ENCODE measurements around the gene VMP1. TPM values are rescaled to one million over a fixed set of nuclear protein-coding genes. Genes with fewer than 3 reads are reported as not detected.

Gene VMP1
- total and polyA plus RNA-seq, 2 donors (not counting 1 experiment from before 2014, with no cell fraction given): 20.4 to 83.5 TPM

DNA sequence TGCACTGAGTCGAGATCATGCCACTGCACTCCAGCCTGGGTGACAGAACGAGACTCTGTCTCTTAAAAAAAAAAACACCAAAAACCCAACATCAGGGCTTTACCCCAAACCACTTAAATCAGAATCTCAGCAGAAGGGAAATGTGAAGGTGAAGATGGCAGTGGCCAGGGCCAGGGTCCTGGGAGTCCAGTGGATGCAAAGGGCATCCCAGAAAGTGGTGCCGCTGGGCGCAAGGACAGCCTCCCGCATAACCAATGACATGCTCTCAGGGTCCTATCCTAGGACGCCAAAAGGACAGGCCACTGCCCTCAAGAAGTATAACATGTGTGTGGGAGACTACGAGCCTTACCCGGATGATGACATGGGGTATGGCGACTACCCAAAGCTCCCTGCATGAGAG lies 177.4 kb downstream of the VMP1 start:
- no peak for ATAC-seq (ENCODE audit: low read depth)
- H3K9ac ChIP-seq (ENCODE audit: low read length): no peak overlapping the region
- intact Hi-C loops (cut with micrococcal nuclease): no loop called here
- Mint-ChIP-seq H3K27ac (no peak overlapping the region), H3K4me1 (peaks cover 7% of the 10 kb centered on the region), H3K27me3 (no peaks in the 10 kb centered on the region), H3K9me3 (ENCODE audit: insufficient read depth) (no peaks in the 10 kb centered on the region), H3K4me3 (no peak overlapping the region)
- no peaks in the 10 kb centered on the region for H4K20me1 ChIP-seq (ENCODE audit: control insufficient read depth, insufficient read depth, low read length, poor library complexity, severe bottlenecking)
- H3K79me2 ChIP-seq (ENCODE audit: control insufficient read depth, insufficient read depth, low read length): peaks cover 13% of the 10 kb centered on the region
- no peaks in the 10 kb centered on the region for H3K9me3 ChIP-seq (ENCODE audit: control extremely low read depth in 1 of 3, control insufficient read depth in 2 of 3, insufficient read depth in 1 of 3, low read length in 2 of 3)
- no peaks in the 10 kb centered on the region for H3K27me3 ChIP-seq (replicated peaks in 1 of 4; ENCODE audit: control extremely low read depth in 1 of 4, control insufficient read depth in 3 of 4, insufficient read depth in 4 of 4, low read length in 3 of 4)
- TF ChIP-seq CTCF (IDR thresholded peaks at IDR 0.05) (no peak), EZH2 (IDR thresholded peaks at IDR 0.05; ENCODE audit: borderline replicate concordance, insufficient read depth, low read depth, low read length, poor library complexity, severe bottlenecking) (no peak)
- H3K36me3 ChIP-seq (replicated peaks in 1 of 2; ENCODE audit: control extremely low read depth in 1 of 2, control insufficient read depth in 1 of 2, extremely low read depth in 1 of 2, insufficient read depth in 2 of 2, low read length in 1 of 2): peaks cover 14 to 56% of the 10 kb centered on the region in 2 experiments
- H2AFZ ChIP-seq (ENCODE audit: insufficient read depth, low read depth, low read length, poor library complexity, severe bottlenecking): no peak overlapping the region
- H3K4me2 ChIP-seq (replicated peaks; ENCODE audit: low read depth, low read length, poor library complexity, severe bottlenecking): no peak overlapping the region
- WGBS (ENCODE audit: insufficient coverage): 100% methylated on average over 7 of the region's 9 CpGs
- H3K4me1 ChIP-seq (ENCODE audit: control insufficient read depth in 2 of 2, insufficient read depth in 2 of 2, low read length in 2 of 2): no peaks in the 10 kb centered on the region
- POLR2A ChIA-PET: interaction anchor here (0.6 to 0.7 kb wide), 2 partner anchors 113 to 180 kb away, joined by 4 to 5 read pairs; no protein-coding TSS in a partner anchor
- CTCF ChIA-PET: no interaction called here
- H3K4me3 ChIP-seq (ENCODE audit: control extremely low read depth in 1 of 5, extremely low read depth in 1 of 5, insufficient read depth in 1 of 5, low read depth in 2 of 5, low read length in 4 of 5): no peak overlapping the region
- DNase-seq: no peak
- H3K27ac ChIP-seq (ENCODE audit: low read length in 2 of 2): no peak overlapping the region

DNA sequence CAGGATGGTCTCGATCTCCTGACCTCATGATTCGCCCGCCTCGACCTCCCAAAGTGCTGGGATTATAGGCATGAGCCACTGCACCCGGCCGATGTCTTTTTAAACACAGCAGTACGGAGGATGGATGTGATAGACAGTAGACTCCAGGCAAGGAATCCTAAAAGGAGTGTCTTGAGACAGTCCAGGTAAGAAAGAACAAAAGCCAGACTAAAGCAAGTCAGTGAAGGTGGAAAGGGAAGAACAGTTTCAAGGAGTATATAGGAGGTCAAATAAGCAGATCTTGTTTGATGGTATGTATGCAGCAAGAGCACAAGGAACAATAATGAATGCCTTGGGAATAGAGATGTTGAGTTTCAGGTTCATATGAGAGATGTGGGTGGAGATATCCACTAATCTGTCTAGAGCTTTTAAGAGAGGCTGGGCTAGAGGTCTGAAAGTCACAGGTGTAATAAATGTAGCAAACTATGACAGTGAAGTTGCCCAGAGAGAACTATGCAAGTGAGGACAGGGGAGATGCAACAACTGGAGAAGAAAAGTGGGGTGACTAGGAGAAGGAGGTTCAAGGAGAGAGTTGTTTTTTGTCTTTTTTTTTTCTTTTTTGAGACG lies 180.8 kb downstream of the VMP1 start:
- no peaks in the 10 kb centered on the region for H3K9me3 Mint-ChIP-seq (ENCODE audit: insufficient read depth)
- WGBS (ENCODE audit: insufficient coverage): 97% methylated on average over 7 of the region's 8 CpGs
- Histone ChIP-seq H3K4me3 (ENCODE audit: control extremely low read depth in 1 of 5, extremely low read depth in 1 of 5, insufficient read depth in 1 of 5, low read depth in 2 of 5, low read length in 4 of 5) (no peak overlapping the region), H4K20me1 (ENCODE audit: control insufficient read depth, insufficient read depth, low read length, poor library complexity, severe bottlenecking) (no peaks in the 10 kb centered on the region), H3K27me3 (replicated peaks in 1 of 4; ENCODE audit: control extremely low read depth in 1 of 4, control insufficient read depth in 3 of 4, insufficient read depth in 4 of 4, low read length in 3 of 4) (no peaks in the 10 kb centered on the region), H3K4me2 (replicated peaks; ENCODE audit: low read depth, low read length, poor library complexity, severe bottlenecking) (no peak overlapping the region), H3K36me3 (replicated peaks in 1 of 2; ENCODE audit: control extremely low read depth in 1 of 2, control insufficient read depth in 1 of 2, extremely low read depth in 1 of 2, insufficient read depth in 2 of 2, low read length in 1 of 2) (peaks cover 14 to 37% of the 10 kb centered on the region in 2 experiments), H3K9me3 (ENCODE audit: control extremely low read depth in 1 of 3, control insufficient read depth in 2 of 3, insufficient read depth in 1 of 3, low read length in 2 of 3) (no peaks in the 10 kb centered on the region), H3K4me1 (ENCODE audit: control insufficient read depth in 2 of 2, insufficient read depth in 2 of 2, low read length in 2 of 2) (peaks cover 8 to 10% of the 10 kb centered on the region in 2 donors), H3K9ac (ENCODE audit: low read length) (no peak overlapping the region), H2AFZ (ENCODE audit: insufficient read depth, low read depth, low read length, poor library complexity, severe bottlenecking) (no peak overlapping the region), H3K27ac (ENCODE audit: low read length in 2 of 2) (no peak overlapping the region), H3K79me2 (ENCODE audit: control insufficient read depth, insufficient read depth, low read length) (peaks cover 44% of the 10 kb centered on the region)
- no peak overlapping the region for H3K4me3 Mint-ChIP-seq
- TF ChIP-seq CTCF (IDR thresholded peaks at IDR 0.05): no peak
- no peak for TF ChIP-seq EZH2 (IDR thresholded peaks at IDR 0.05; ENCODE audit: borderline replicate concordance, insufficient read depth, low read depth, low read length, poor library complexity, severe bottlenecking)
- H3K4me1 Mint-ChIP-seq: peaks cover 30% of the 10 kb centered on the region
- POLR2A ChIA-PET: no interaction called here
- ATAC-seq (ENCODE audit: low read depth) (no peak), DNase-seq (no peak)
- peak overlapping the region; percentile 5 for H3K27ac Mint-ChIP-seq
- no peaks in the 10 kb centered on the region for H3K27me3 Mint-ChIP-seq
- intact Hi-C loops (cut with micrococcal nuclease): no loop called here
- CTCF ChIA-PET: no interaction called here

All from B cell (primary cell).